ENCODE results near the gene LMX1A.

Gene LMX1A

GRCh38 chr1:165212229-165212628, 144.3 kb downstream of the LMX1A start:
- 88% methylated on average over 2 of the region's 3 CpGs for WGBS
- H3K9me3 ChIP-seq (ENCODE audit: insufficient read depth, low read depth, low read length), result no peaks in the 10 kb centered on the region
- no peak overlapping the region for H3K9ac ChIP-seq (ENCODE audit: low read depth, low read length)

GRCh38 chr1:165207853-165208515, 148.5 kb downstream of the LMX1A start:
- Histone ChIP-seq H3K36me3 (ENCODE audit: insufficient read depth, low read length) (no peaks in the 10 kb centered on the region), H3K27ac (ENCODE audit: low read depth, low read length) (no peak overlapping the region)
- 87% methylated on average over 5 of the region's 5 CpGs for WGBS

More at GRCh38 chr1:165212229-165212628, 144.3 kb downstream of the LMX1A start:
- H3K4me1 ChIP-seq (ENCODE audit: insufficient read depth, low read length), result peaks cover 15% of the 10 kb centered on the region; the same call in 1 of the 2 replicates
- H3K27ac ChIP-seq (ENCODE audit: low read depth, low read length), result no peak overlapping the region
- H3K27me3 ChIP-seq (ENCODE audit: insufficient read depth, low read length), result no peaks in the 10 kb centered on the region
- H3K4me3 ChIP-seq (ENCODE audit: low read length), result no peak overlapping the region
- no peaks in the 10 kb centered on the region for H3K36me3 ChIP-seq (ENCODE audit: insufficient read depth, low read length)

GRCh38 chr1:165205145-165205544, 151.4 kb downstream of the LMX1A start:
- Histone ChIP-seq H3K27me3 (ENCODE audit: insufficient read depth, low read length) (no peaks in the 10 kb centered on the region), H3K27ac (ENCODE audit: low read depth, low read length) (no peak overlapping the region), H3K9ac (ENCODE audit: low read depth, low read length) (no peak overlapping the region), H3K4me1 (ENCODE audit: insufficient read depth, low read length) (no peaks in the 10 kb centered on the region), H3K9me3 (ENCODE audit: insufficient read depth, low read depth, low read length) (no peaks in the 10 kb centered on the region), H3K36me3 (ENCODE audit: insufficient read depth, low read length) (no peaks in the 10 kb centered on the region), H3K4me3 (ENCODE audit: low read length) (no peak overlapping the region)
- 92% methylated on average over 2 of the region's 3 CpGs for WGBS

More at GRCh38 chr1:165207853-165208515, 148.5 kb downstream of the LMX1A start:
- Histone ChIP-seq H3K9me3 (ENCODE audit: insufficient read depth, low read depth, low read length) (no peaks in the 10 kb centered on the region), H3K27me3 (ENCODE audit: insufficient read depth, low read length) (no peaks in the 10 kb centered on the region), H3K4me1 (ENCODE audit: insufficient read depth, low read length) (no peaks in the 10 kb centered on the region), H3K9ac (ENCODE audit: low read depth, low read length) (no peak overlapping the region), H3K4me3 (ENCODE audit: low read length) (no peak overlapping the region)

- Histone ChIP-seq H3K27me3 (ENCODE audit: insufficient read depth, low read length) (no peaks in the 10 kb centered on the region), H3K9ac (ENCODE audit: low read depth, low read length) (no peak overlapping the region), H3K9me3 (ENCODE audit: insufficient read depth, low read depth, low read length) (no peaks in the 10 kb centered on the region), H3K27ac (ENCODE audit: low read depth, low read length) (no peak overlapping the region), H3K36me3 (ENCODE audit: insufficient read depth, low read length) (no peaks in the 10 kb centered on the region), H3K4me1 (ENCODE audit: insufficient read depth, low read length) (no peaks in the 10 kb centered on the region), H3K4me3 (ENCODE audit: low read length) (no peak overlapping the region)
- WGBS, result 95% methylated on average over 1 of the region's 1 CpG
These were observed 152.0 kb downstream of the LMX1A start for GRCh38 chr1:165204548-165204947.

- Histone ChIP-seq H3K9ac (ENCODE audit: low read depth, low read length) (no peak overlapping the region), H3K9me3 (ENCODE audit: insufficient read depth, low read depth, low read length) (no peaks in the 10 kb centered on the region), H3K4me3 (ENCODE audit: low read length) (no peak overlapping the region), H3K36me3 (ENCODE audit: insufficient read depth, low read length) (no peaks in the 10 kb centered on the region), H3K4me1 (ENCODE audit: insufficient read depth, low read length) (no peaks in the 10 kb centered on the region), H3K27ac (ENCODE audit: low read depth, low read length) (no peak overlapping the region), H3K27me3 (ENCODE audit: insufficient read depth, low read length) (0 out of 2 replicates have a peak, but pooled peaks cover 3% of the 10 kb centered on the region)
- WGBS, result 85% methylated on average over 4 of the region's 4 CpGs
These were observed 165.4 kb downstream of the LMX1A start for GRCh38 chr1:165191087-165191486.

- no peaks in the 10 kb centered on the region for H3K36me3 ChIP-seq (ENCODE audit: insufficient read depth, low read length)
- H3K27ac ChIP-seq (ENCODE audit: low read depth, low read length), result no peak overlapping the region
- no peaks in the 10 kb centered on the region for H3K27me3 ChIP-seq (ENCODE audit: insufficient read depth, low read length)
- H3K9me3 ChIP-seq (ENCODE audit: insufficient read depth, low read depth, low read length), result no peaks in the 10 kb centered on the region
- 100% methylated on average over 2 of the region's 4 CpGs for WGBS
- no peaks in the 10 kb centered on the region for H3K4me1 ChIP-seq (ENCODE audit: insufficient read depth, low read length)
- no peak overlapping the region for H3K4me3 ChIP-seq (ENCODE audit: low read length)
- no peak overlapping the region for H3K9ac ChIP-seq (ENCODE audit: low read depth, low read length)
These were observed 166.6 kb downstream of the LMX1A start for GRCh38 chr1:165189913-165190312.

- no peaks in the 10 kb centered on the region for H3K4me1 ChIP-seq (ENCODE audit: insufficient read depth, low read length)
- no peaks in the 10 kb centered on the region for H3K9me3 ChIP-seq (ENCODE audit: insufficient read depth, low read depth, low read length)
- H3K27me3 ChIP-seq (ENCODE audit: insufficient read depth, low read length), result no peaks in the 10 kb centered on the region
- WGBS, result 71% methylated on average over 2 of the region's 2 CpGs
- no peak overlapping the region for H3K27ac ChIP-seq (ENCODE audit: low read depth, low read length)
- no peak overlapping the region for H3K9ac ChIP-seq (ENCODE audit: low read depth, low read length)
- H3K36me3 ChIP-seq (ENCODE audit: insufficient read depth, low read length), result no peaks in the 10 kb centered on the region
- no peak overlapping the region for H3K4me3 ChIP-seq (ENCODE audit: low read length)
These were observed 167.5 kb downstream of the LMX1A start for GRCh38 chr1:165189011-165189410.

- no peak overlapping the region for H3K9ac ChIP-seq (ENCODE audit: low read depth, low read length)
- 90% methylated on average over 3 of the region's 3 CpGs for WGBS
- no peak overlapping the region for H3K4me3 ChIP-seq (ENCODE audit: low read length)
- H3K36me3 ChIP-seq (ENCODE audit: insufficient read depth, low read length), result no peaks in the 10 kb centered on the region
- H3K27ac ChIP-seq (ENCODE audit: low read depth, low read length), result no peak overlapping the region
- no peaks in the 10 kb centered on the region for H3K4me1 ChIP-seq (ENCODE audit: insufficient read depth, low read length)
- H3K9me3 ChIP-seq (ENCODE audit: insufficient read depth, low read depth, low read length), result peaks cover 7% of the 10 kb centered on the region; the same call in 1 of the 2 replicates
- no peaks in the 10 kb centered on the region for H3K27me3 ChIP-seq (ENCODE audit: insufficient read depth, low read length)
These were observed 169.2 kb downstream of the LMX1A start for GRCh38 chr1:165187031-165188009.

- H3K9me3 ChIP-seq (ENCODE audit: insufficient read depth, low read depth, low read length), result peaks cover 14% of the 10 kb centered on the region
- 84% methylated on average over 4 of the region's 4 CpGs for WGBS
- H3K4me1 ChIP-seq (ENCODE audit: insufficient read depth, low read length), result no peaks in the 10 kb centered on the region
- no peak overlapping the region for H3K27ac ChIP-seq (ENCODE audit: low read depth, low read length)
- no peaks in the 10 kb centered on the region for H3K36me3 ChIP-seq (ENCODE audit: insufficient read depth, low read length)
- H3K27me3 ChIP-seq (ENCODE audit: insufficient read depth, low read length), result no peaks in the 10 kb centered on the region
- H3K4me3 ChIP-seq (ENCODE audit: low read length), result no peak overlapping the region
- H3K9ac ChIP-seq (ENCODE audit: low read depth, low read length), result no peak overlapping the region
These were observed 171.2 kb downstream of the LMX1A start for GRCh38 chr1:165185161-165185889.

GRCh38 chr1:165182975-165183374, 173.5 kb downstream of the LMX1A start:
- Histone ChIP-seq H3K27ac (ENCODE audit: low read depth, low read length) (no peak overlapping the region), H3K9me3 (ENCODE audit: insufficient read depth, low read depth, low read length) (peaks cover 14% of the 10 kb centered on the region), H3K4me3 (ENCODE audit: low read length) (no peak overlapping the region), H3K36me3 (ENCODE audit: insufficient read depth, low read length) (no peaks in the 10 kb centered on the region), H3K9ac (ENCODE audit: low read depth, low read length) (no peak overlapping the region), H3K4me1 (ENCODE audit: insufficient read depth, low read length) (no peaks in the 10 kb centered on the region), H3K27me3 (ENCODE audit: insufficient read depth, low read length) (no peaks in the 10 kb centered on the region)
- WGBS, result 91% methylated on average over 3 of the region's 3 CpGs

GRCh38 chr1:165179306-165179705, 177.2 kb downstream of the LMX1A start:
- no peaks in the 10 kb centered on the region for H3K4me1 ChIP-seq (ENCODE audit: insufficient read depth, low read length)
- peaks cover 14% of the 10 kb centered on the region for H3K9me3 ChIP-seq (ENCODE audit: insufficient read depth, low read depth, low read length)
- 77% methylated on average over 6 of the region's 6 CpGs for WGBS

More at GRCh38 chr1:165179306-165179705, 177.2 kb downstream of the LMX1A start:
- Histone ChIP-seq H3K27me3 (ENCODE audit: insufficient read depth, low read length) (no peaks in the 10 kb centered on the region), H3K36me3 (ENCODE audit: insufficient read depth, low read length) (no peaks in the 10 kb centered on the region), H3K27ac (ENCODE audit: low read depth, low read length) (no peak overlapping the region), H3K9ac (ENCODE audit: low read depth, low read length) (no peak overlapping the region), H3K4me3 (ENCODE audit: low read length) (no peak overlapping the region)
